SK-N-SH (cell line): Measurements from ENCODE around the gene BBX. TPM values are rescaled to one million over a fixed set of nuclear protein-coding genes. Genes with fewer than 3 reads are reported as not detected.

Source experiments
- CTCF ChIA-PET: fragments of 300-600, 350-600 bp; formaldehyde crosslinking; extraction: SDS; loops from one replicate; lab custom pipeline; 2021; lab: Yijun Ruan, JAX
- POLR2A ChIA-PET: fragments of 350-600 bp; sonication (Branson Sonifier 250); formaldehyde crosslinking; extraction: SDS; loops from one replicate; lab custom pipeline; 2020; ENCODE audit warnings: antibody characterized with exemption, inconsistent platforms; lab: Yijun Ruan, JAX
- DNase-seq: peaks from one replicate; pipeline ENCODE4 v3.0.0; 2012
- H2AFZ ChIP-seq: fragments of 200-600 bp; sonication (generic); 2 replicates; pipeline ENCODE4 v1.8.1; 2016; ENCODE audit warnings: antibody characterized with exemption, mild to moderate bottlenecking, low read depth
- H3F3A ChIP-seq: fragments of 200-600 bp; sonication (generic); replicated peaks from 2 replicates; pipeline ENCODE3; 2016; ENCODE audit warnings: antibody characterized with exemption, mild to moderate bottlenecking; ENCODE audit not compliant: insufficient read depth
- H3K27ac ChIP-seq, 2 experiments: fragments of 200-500 bp in 1 of 2; fragments of 200-600 bp in 1 of 2; sonication (Bioruptor generic) in 1 of 2; sonication (generic), shearing (Covaris generic) in 1 of 2; 2 replicates each; pipeline versions ENCODE4 v1.5.1 to v1.6.1; 2014 to 2016; ENCODE audit warnings: low read depth in 2 of 2, inconsistent platforms in 1 of 2, low read length in 1 of 2, mild to moderate bottlenecking in 1 of 2, mixed read lengths in 1 of 2
- H3K27me3 ChIP-seq: fragments of 200-600 bp; sonication (generic), shearing (Covaris generic); 2 replicates; pipeline ENCODE4 v1.6.1; 2016; ENCODE audit warnings: mixed run types; ENCODE audit not compliant: insufficient read depth
- H3K36me3 ChIP-seq, 2 experiments: fragments of 200-500 bp in 1 of 2; fragments of 200-600 bp in 1 of 2; sonication (Bioruptor generic) in 1 of 2; sonication (generic) in 1 of 2; replicated peaks in 1 of 2; 2 replicates each; pipeline versions ENCODE3 to v1.5.1; 2014 to 2016; ENCODE audit warnings: low read length in 1 of 2, mild to moderate bottlenecking in 1 of 2; ENCODE audit not compliant: insufficient read depth in 2 of 2, control insufficient read depth in 1 of 2
- H3K4me1 ChIP-seq, 2 experiments: fragments of 200-500 bp in 1 of 2; fragments of 200-600 bp in 1 of 2; sonication (Bioruptor generic) in 1 of 2; sonication (generic), shearing (Covaris generic) in 1 of 2; 2 replicates each; pipeline versions ENCODE4 v1.5.1 to v1.6.1; 2014 to 2016; ENCODE audit warnings: low read depth in 1 of 2, low read length in 1 of 2, mixed run types in 1 of 2; ENCODE audit not compliant: insufficient read depth in 2 of 2, control insufficient read depth in 1 of 2
- H3K4me2 ChIP-seq: fragments of 200-600 bp; sonication (generic), shearing (Covaris generic); 2 replicates; pipeline ENCODE4 v1.6.1; 2017; ENCODE audit warnings: mixed run types
- H3K4me3 ChIP-seq, 2 experiments: fragments of 200-500 bp in 1 of 2; fragments of 200-600 bp in 1 of 2; sonication (Bioruptor generic) in 1 of 2; sonication (generic), shearing (Covaris generic) in 1 of 2; 2 replicates each; pipeline versions ENCODE4 v1.5.1 to v1.8.1; 2014 to 2016; ENCODE audit warnings: low read depth in 2 of 2, inconsistent platforms in 1 of 2, low read length in 1 of 2, mild to moderate bottlenecking in 1 of 2, mixed read lengths in 1 of 2, moderate library complexity in 1 of 2
- H3K79me2 ChIP-seq: fragments of 200-600 bp; sonication (generic); 2 replicates; pipeline ENCODE4 v1.8.1; 2017; ENCODE audit warnings: mild to moderate bottlenecking; ENCODE audit not compliant: insufficient read depth
- H3K9ac ChIP-seq: fragments of 200-600 bp; sonication (generic); 2 replicates; pipeline ENCODE4 v1.6.1; 2017; ENCODE audit warnings: mixed run types
- H3K9me2 ChIP-seq: fragments of 200-600 bp; sonication (generic); 2 replicates; pipeline ENCODE4 v1.6.1; 2017; ENCODE audit warnings: mixed run types
- H3K9me3 ChIP-seq: fragments of 200-600 bp; sonication (generic); 2 replicates; pipeline ENCODE4 v1.6.1; 2017; ENCODE audit warnings: mixed run types, mild to moderate bottlenecking, moderate library complexity
- H4K20me1 ChIP-seq: fragments of 200-600 bp; sonication (generic); 2 replicates; pipeline ENCODE4 v1.6.1; 2017; ENCODE audit warnings: mild to moderate bottlenecking, mixed run types; ENCODE audit not compliant: insufficient read depth
- CTCF ChIP-seq: fragments of 200-600 bp; sonication (generic); IDR thresholded peaks from 2 replicates; pipeline ENCODE4 v1.6.1; 2017; ENCODE audit warnings: antibody characterized with exemption, mild to moderate bottlenecking, moderate library complexity
- ELF1 ChIP-seq: IDR thresholded peaks from 2 replicates; pipeline ENCODE4 v1.4.0; 2012
- EZH2phosphoT487 ChIP-seq: fragments of 200-600 bp; sonication (generic); IDR thresholded peaks from 2 replicates; pipeline ENCODE4 v1.6.1; 2017; ENCODE audit warnings: low read depth, mixed run types, mild to moderate bottlenecking, antibody characterized with exemption, moderate library complexity, borderline replicate concordance
- FOSL2 ChIP-seq: IDR thresholded peaks from 2 replicates; pipeline ENCODE4 v1.4.0; 2012; ENCODE audit warnings: low read depth, mild to moderate bottlenecking, moderate library complexity, borderline replicate concordance
- FOXJ3 ChIP-seq: sonication (generic); formaldehyde crosslinking; IDR thresholded peaks from 2 replicates; pipeline ENCODE4 v1.5.1; 2020; ENCODE audit warnings: mild to moderate bottlenecking, missing genetic modification reagents
- FOXM1 ChIP-seq: IDR thresholded peaks from 2 replicates; pipeline ENCODE4 v1.4.0; 2012; ENCODE audit warnings: low read depth, mild to moderate bottlenecking
- GABPA ChIP-seq: IDR thresholded peaks from 2 replicates; pipeline ENCODE4 v1.4.0; 2012; ENCODE audit warnings: low read depth, mild to moderate bottlenecking
- IRF3 ChIP-seq: fragments of 150-350 bp; IDR thresholded peaks from 2 replicates; pipeline ENCODE4 v1.6.1; 2016; ENCODE audit warnings: mild to moderate bottlenecking, low read depth, low read length
- NFIC ChIP-seq: IDR thresholded peaks from 2 replicates; pipeline ENCODE4 v1.4.0; 2012; ENCODE audit warnings: borderline replicate concordance
- PBX3 ChIP-seq: IDR thresholded peaks from 2 replicates; pipeline ENCODE4; 2012
- RCOR1 ChIP-seq: fragments of 150-350 bp; IDR thresholded peaks from 2 replicates; pipeline ENCODE4 v1.6.1; 2017; ENCODE audit warnings: antibody characterized with exemption, low read length
- RXRA ChIP-seq: IDR thresholded peaks from 2 replicates; pipeline ENCODE4 v1.4.0; 2012; ENCODE audit warnings: low read depth, mild to moderate bottlenecking, borderline replicate concordance
- SIN3A ChIP-seq: IDR thresholded peaks from 2 replicates; pipeline ENCODE4 v1.6.1; 2012; ENCODE audit warnings: low read depth, mild to moderate bottlenecking, low read length, moderate library complexity, borderline replicate concordance
- SMC3 ChIP-seq: IDR thresholded peaks from 2 replicates; pipeline ENCODE4 v1.6.1; 2012; ENCODE audit warnings: low read depth, low read length, improper control_type of control experiment
- TAF1 ChIP-seq: IDR thresholded peaks from 2 replicates; pipeline ENCODE4 v1.6.1; 2012; ENCODE audit warnings: low read depth, mild to moderate bottlenecking, low read length, moderate library complexity, borderline replicate concordance
- TCF12 ChIP-seq: IDR thresholded peaks from 2 replicates; pipeline ENCODE4 v1.4.0; 2012
- WGBS: methylation state at CpG from one replicate; pipeline ENCODE4 v1.1.6; 2017; ENCODE audit warnings: low lambda C conversion rate; 5-methylcytosine and 5-hydroxymethylcytosine counted together
- polyA plus RNA-seq, 3 experiments: library from polyadenylated mRNA; depleted of rRNA; stranded (reverse); fragments of >200 nt; gene quantifications; 2 replicates each; pipeline ENCODE4 v1.2.3, GENCODE V29; 2012

The BBX gene
- polyA plus RNA-seq, 1 of the 3 experiments (the other 2 are of a cell fraction): 14.2 TPM

- ChIA-PET CTCF (no interaction called here), POLR2A (no interaction called here)
- H3K36me3 ChIP-seq: no peaks in the 10 kb centered on the region
- no peaks in the 10 kb centered on the region for H3K27me3 ChIP-seq
- no peaks in the 10 kb centered on the region for H4K20me1 ChIP-seq
- no peaks in the 10 kb centered on the region for H3K9me2 ChIP-seq
- H2AFZ ChIP-seq: no peak overlapping the region
- H3K27ac ChIP-seq: no peak overlapping the region
- DNase-seq: no peak
- no peaks in the 10 kb centered on the region for H3K79me2 ChIP-seq
- H3K4me3 ChIP-seq: no peak overlapping the region
- TF ChIP-seq GABPA: no peak
- no peak for TF ChIP-seq FOXJ3 (CRISPR knock-in tag)
- TF ChIP-seq FOSL2: no peak
- TF ChIP-seq TAF1: no peak
- TF ChIP-seq TCF12: no peak
- no peak for TF ChIP-seq EZH2phosphoT487
- no peak for TF ChIP-seq RCOR1
- no peak for TF ChIP-seq PBX3
- no peak for TF ChIP-seq SMC3
- no peaks in the 10 kb centered on the region for H3K9me3 ChIP-seq
- no peak overlapping the region for H3K9ac ChIP-seq
- H3K4me1 ChIP-seq: no peaks in the 10 kb centered on the region
- H3K4me2 ChIP-seq: no peak overlapping the region
- no peaks in the 10 kb centered on the region for H3F3A ChIP-seq
Observed at GRCh38 chr3:107476462-107476861, 46.3 kb upstream of the BBX start.

GRCh38 chr3:107487490-107487889, 35.3 kb upstream of the BBX start:
- Histone ChIP-seq H3K27ac (no peak overlapping the region), H2AFZ (no peak overlapping the region), H3K4me2 (no peak overlapping the region), H3K9me3 (no peaks in the 10 kb centered on the region), H3K4me1 (no peaks in the 10 kb centered on the region), H3K9ac (no peak overlapping the region), H3K27me3 (no peaks in the 10 kb centered on the region), H3K4me3 (no peak overlapping the region), H3K79me2 (no peaks in the 10 kb centered on the region), H3K9me2 (no peaks in the 10 kb centered on the region), H4K20me1 (no peaks in the 10 kb centered on the region), H3K36me3 (no peaks in the 10 kb centered on the region), H3F3A (no peaks in the 10 kb centered on the region)
- DNase-seq: no peak
- no peak for TF ChIP-seq CTCF
- TF ChIP-seq FOXM1: no peak
- no peak for TF ChIP-seq ELF1
- no peak for TF ChIP-seq SIN3A
- TF ChIP-seq NFIC: no peak
- TF ChIP-seq TAF1: no peak
- no peak for TF ChIP-seq FOSL2
- TF ChIP-seq GABPA: no peak
- TF ChIP-seq RXRA: no peak
- no peak for TF ChIP-seq IRF3
- 91% methylated on average over 2 of the region's 2 CpGs for WGBS
- CTCF ChIA-PET: no interaction called here
- POLR2A ChIA-PET: no interaction called here
